Stimulated activated CD4-positive, alpha-beta T cell treated with anti-CD3 and anti-CD28 coated beads, TNF-alpha, amount 100 ng/mL, for 48 hours (primary cell): ENCODE data around the gene OTOS.

Experiments
- DNase-seq, 3 donors: peaks; one replicate each; pipeline ENCODE4 v3.0.0-alpha.2; 2020; ENCODE audit warnings: low read depth in 3 of 3

The OTOS gene

DNA sequence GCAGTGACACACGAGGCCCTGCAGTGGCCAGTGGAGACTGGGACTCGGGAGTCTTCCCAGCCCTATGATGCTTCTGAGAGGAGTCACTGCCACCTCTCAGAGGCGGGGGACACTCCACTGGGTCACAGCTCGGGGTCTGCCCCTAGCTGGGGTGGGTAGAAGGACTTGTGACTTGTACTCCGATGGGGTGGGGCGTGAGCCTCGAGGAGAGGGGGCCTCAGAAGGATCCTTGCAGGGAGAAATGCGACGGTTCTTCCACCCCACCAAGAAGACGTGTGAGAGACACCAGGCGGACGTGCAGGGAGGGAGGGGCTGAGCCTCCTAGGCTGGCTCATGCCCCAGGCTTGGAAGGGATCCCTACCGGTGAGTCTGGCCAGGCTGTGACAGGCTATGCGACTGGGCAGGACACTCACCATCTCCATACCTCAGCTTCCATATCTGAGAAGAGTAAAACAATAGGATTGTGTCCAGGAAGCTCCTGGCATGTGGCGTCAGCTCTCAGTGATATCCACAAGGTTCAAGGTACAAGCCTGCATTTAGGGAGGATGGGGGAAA, 11.1 kb upstream of the OTOS start:
- DNase-seq = no peak

DNA sequence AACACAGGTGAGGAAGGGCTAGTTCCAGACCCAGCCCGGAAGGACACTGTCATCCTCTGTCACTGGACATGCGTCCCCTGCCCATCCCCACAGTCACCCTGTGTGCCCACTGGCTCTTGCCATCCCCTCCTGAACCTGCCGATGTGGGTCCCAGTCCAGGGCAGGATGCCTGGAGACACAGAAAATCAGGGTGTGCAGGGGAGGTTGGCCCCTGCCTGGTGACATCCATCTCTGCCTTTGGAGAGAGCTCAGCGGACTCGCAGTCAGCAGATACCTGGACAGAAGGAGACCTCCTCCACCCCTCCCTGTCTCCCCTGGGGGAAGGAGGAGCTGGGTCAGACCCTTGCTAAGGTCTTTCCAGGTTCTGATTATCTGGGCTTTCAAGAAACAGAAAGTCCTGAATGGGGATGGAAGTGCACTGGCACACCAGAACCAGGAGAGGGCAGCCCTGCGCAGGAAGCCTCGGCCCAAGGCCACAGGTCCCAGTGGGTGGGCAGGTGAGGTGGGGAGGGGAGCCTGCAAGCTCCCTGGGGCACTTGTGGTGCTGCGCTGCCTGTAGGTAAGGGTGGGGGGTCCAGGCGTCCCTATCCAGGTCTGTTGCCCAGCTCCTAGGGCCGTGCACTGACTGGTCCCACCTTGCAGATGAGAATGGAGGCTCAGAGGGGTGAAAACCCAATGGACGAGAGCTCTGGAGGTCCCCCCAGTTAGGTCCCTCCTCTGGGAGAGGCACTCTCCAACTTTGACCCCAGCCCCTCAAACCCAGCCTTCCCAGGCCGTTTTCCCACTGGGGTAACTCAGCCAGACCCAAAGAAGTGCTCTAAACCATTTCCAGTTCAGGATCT, 9.7 kb upstream of the OTOS start:
- DNase-seq = peak in 1 of 3 donors; percentile 12

DNA sequence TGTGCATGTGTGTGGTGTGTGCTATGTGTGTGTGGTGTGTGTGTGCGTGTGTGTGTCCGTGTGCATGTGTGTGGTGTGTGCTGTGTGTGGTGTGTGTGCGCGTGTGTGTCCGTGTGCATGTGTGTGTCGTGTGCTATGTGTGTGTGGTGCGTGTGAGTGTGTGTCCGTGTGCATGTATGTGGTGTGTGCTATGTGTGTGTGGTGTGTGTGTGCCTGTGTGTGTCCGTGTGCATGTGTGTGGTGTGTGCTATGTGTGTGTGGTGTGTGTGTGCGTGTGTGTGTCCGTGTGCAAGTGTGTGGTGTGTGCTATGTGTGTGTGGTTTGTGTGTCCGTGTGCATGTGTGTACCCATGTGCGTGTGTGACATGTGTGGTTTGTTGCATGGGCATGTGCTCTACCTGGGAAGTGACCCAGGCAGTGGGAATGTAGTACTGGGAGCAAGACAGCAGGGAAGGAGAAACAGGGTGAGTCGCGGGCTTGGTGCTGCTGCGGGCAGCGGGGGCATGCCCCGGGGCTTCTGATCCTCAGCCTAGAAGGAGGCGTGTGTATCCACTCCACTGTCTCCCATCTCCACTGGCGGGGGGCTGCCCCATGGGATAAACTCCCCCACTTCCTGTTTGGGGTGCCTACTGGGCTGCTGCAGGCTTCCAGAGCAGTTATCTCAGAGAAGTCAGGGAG, 7.6 kb upstream of the OTOS start:
- DNase-seq = no peak

- DNase-seq = no peak
Observed at GRCh38 chr2:240147382-240147781, 6.9 kb upstream of the OTOS start.

DNA sequence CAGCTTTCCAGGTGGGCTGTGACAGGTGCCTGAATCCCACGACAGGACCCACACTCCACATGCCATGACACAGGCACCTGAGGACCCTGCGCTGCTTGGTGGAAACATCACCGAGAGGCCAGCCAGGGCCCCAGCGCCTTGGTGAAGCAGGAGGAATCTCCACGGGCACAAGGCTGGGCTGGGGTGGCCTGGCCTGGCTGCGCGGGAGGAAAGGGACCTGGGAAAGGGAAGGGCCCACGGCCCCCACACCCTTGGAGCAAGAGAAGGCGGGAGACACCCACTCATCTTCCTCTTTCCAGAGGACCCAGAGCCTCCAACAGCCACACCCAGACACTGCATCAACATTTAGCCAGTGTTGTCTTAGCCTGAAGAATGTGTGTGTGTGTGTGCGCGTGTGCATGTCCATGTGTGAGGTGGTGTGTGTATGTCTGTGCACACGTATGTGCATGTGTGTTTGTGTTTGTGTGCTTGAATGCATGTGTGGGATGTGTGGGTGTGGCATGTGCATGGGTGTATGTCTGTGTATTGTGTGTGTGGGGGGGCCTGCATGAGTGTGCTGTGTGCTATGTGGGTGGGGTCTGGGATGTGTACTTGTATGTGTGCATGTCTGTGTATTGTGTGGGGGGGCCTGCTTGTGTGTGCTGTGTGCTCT, 6.3 kb upstream of the OTOS start:
- DNase-seq = no peak

DNA sequence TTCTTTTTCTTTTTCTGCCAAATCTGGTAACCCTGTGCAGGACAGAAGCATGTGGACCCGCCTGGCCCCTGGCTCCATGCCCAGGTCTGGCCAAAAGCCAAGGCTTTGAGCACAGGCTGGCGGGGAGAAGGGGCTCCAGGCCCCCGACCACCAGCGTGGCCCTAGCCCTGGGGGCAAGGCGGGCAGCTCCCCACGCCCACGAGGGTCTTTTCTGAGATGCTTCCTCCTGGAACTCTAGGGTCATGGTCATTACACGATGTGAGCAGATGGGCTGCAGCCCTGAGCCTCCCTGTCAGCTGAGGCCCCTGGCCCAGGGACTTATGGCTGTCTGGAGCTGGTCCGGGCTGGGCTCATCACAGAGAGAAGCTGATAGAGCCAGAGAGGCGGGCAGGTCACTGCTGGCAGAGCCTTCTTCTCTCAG, 5.7 kb upstream of the OTOS start:
- DNase-seq = no peak

GRCh38 chr2:240145461-240145860, 5.0 kb upstream of the OTOS start:
- DNase-seq = no peak

DNA sequence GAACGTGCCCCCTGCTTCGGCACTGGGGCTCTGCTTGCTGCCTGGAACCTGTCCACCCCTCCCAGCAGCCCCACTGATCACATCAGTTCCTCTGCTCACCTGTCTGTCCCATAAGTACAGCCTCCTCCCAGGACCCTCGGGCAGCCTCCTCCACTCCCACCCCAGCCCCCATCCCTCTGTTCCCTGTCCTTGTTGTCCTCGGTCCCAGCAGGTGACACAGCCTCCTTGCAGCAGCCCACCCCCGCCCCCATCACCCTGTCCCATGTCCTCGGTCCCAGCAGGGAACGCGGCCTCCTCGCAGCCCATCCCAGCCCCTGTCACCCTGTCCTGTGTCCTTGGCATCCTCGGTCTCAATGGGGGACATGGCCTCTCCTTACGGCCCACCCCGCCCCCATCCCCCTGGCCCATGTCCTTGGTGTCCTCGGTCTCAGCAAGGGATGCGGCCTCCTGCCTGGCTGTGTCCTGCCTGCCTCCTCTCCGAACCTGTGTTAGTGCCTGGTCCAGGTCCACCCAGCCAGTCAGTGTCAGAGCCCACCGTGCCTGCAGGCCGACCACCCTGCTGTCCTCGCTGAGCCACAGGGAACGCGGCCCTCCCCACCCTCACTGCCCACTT, 4.3 kb upstream of the OTOS start:
- DNase-seq = no peak

DNA sequence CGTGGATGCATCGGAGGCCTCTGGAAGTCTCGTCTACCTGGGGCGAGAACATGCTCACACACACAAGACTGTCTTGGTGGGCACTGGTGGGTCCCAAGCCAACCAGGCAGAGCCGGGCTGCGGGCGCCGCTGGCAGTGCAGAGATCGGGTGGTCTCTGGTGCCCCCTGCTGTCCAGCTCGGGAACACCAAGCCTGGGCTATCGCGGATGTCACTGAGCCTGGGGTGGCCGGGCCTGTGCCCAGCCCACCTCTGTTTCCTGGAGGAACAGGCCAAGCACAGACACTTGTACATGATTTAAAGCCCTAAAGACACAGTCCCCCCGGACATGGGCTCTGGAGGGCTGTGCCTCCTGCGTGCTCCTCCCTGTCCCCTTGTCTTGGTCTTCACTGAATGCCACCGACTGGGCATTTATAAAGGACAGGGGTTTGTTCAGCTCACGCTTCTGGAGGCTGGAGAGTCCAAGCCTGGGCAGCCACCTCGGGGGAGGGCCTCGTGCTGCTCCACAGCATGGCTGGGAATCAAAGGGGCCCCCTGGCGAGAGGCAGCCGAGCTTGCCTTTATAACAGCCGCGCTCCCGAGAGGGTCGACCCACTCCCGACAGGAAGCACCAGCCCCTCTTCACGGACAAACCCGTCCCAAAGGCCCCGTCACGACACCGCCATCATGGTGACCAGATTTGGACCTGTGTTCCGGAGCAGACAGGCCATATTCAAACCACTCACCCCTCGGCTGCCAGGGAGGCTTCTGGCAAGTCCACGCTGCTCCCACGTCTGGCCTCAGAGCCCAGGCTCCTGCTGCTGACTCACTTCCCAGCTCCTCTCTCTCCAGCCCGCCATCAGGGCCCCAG, 3.6 kb upstream of the OTOS start:
- peak; percentile 51 to 77 (median 64) for DNase-seq

- no peak for DNase-seq
Observed at GRCh38 chr2:240143276-240143675, 2.8 kb upstream of the OTOS start.

GRCh38 chr2:240142859-240143258, 2.4 kb upstream of the OTOS start:
- no peak for DNase-seq

DNA sequence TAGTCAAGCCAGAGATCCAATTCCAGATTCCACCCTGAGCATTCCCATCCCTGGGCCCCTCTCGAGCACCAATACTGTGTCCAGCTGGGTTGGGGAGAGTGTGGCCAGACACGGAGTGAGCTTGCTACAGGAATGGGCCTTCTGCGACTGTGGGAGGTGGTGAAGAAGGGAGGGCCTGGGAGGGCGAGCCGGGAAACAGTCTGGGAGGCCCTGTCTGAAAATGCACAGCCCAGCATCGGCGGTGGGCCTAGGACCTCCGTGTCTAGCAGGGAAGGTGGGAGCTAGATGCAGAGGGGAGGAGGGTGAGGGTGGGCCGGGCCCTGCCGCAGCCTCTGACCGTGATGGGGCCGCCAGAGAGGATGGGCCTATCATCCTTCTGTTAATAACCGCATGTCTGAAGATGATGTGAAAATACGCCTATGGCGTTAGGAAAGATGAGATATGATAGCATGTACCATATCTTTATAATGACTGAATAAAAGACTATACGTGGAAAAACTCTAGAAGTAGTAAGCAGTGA, 1.9 kb upstream of the OTOS start:
- DNase-seq = no peak

GRCh38 chr2:240141736-240142135, 1.3 kb upstream of the OTOS start:
- no peak for DNase-seq

- no peak for DNase-seq
Observed at GRCh38 chr2:240140920-240141319, 462 bp upstream of the OTOS start.

GRCh38 chr2:240139666-240140393, 628 bp downstream of the OTOS start:
- DNase-seq = no peak

DNA sequence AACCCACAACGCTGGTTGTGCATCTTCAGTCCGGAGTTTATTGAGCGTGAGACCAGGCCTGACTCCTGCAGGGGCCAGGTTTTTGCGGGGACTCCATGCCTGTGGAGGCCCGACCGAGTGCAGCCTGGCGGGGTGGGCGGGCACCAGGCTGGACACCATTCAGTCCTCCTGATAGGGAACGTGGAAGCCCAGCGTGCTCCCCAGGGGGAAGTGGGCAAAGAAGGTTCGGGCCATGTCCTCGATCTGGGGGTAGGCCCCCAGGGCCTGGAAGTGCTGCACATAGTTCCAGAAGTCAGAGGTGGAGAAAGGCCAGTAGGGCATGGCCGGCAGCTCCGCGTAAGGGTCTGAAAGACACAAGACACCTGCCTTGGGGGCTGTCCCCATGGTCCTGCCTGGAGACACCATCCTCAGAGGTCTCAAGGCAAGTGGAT, 1.4 kb downstream of the OTOS start:
- DNase-seq = no peak

DNA sequence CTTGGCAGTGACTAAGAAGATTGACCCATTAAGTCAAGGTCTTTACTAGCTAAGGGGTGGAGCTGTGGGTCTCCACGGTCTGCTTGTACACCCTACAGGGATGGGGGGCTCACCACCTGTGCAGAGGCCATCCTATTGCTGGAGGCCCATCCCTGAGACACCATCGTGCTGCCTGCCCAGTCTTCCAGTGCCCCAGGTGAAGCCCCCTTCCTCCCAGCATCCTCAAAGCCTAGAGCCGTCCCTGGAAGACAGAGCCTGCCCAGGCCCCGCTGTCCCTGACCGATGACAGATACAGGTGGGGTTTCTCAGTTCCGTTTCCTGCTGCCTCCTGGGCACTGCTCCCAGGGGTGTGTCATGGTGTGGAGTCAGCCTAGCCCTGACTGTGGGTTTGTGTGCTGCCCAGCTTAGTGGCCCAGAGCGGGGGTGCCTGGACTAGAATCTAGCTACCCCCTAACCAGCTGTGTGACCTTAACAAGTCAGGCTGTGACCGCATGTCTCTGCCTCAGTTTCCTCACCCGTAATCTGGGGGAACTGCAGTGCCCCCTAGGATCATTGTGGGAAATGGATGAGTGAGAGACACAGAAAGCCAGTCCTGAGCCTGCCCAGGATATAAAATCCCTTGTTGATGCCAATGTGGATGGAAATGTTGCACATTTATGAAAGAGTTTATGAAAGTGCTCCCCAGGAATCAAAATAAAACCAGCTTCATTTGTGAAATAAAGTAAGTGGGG, 2.0 kb downstream of the OTOS start:
- DNase-seq = no peak

GRCh38 chr2:240137596-240138253, 2.7 kb downstream of the OTOS start:
- no peak for DNase-seq
